Pancreas (tissue), 10 donors: ENCODE measurements around the gene LDAH. TPM values are rescaled to one million over a fixed set of nuclear protein-coding genes. Genes with fewer than 3 reads are reported as not detected.

ENCODE experiments used
- ATAC-seq, 4 donors: fragments of 200-7000 bp; cut with Tn5 transposase; one replicate each; pipeline versions ENCODE4 v1.8.0 to v1.9.1; 2020; ENCODE audit warnings: mild to moderate bottlenecking in 4 of 4, moderate library complexity in 4 of 4
- DNase-seq, 6 donors: peaks; one replicate each; pipeline ENCODE4 v3.0.0-alpha.2; 2020
- FAIRE-seq: peaks from 2 replicates; lab custom pipeline; 2012; peaks lifted over from hg19 to GRCh38; lab: Jason Lieb, UNC
- H3K27ac ChIP-seq, 4 donors: fragments of 200-600 bp; sonication (generic); 1 replicate in 3 of 4; 2 replicates in 1 of 4; pipeline versions ENCODE4 v1.5.0 to v1.8.0; 2020
- H3K27me3 ChIP-seq, 4 donors: fragments of 200-600 bp; one replicate each; pipeline ENCODE4 v1.8.0; 2021
- H3K36me3 ChIP-seq, 3 donors: fragments of 200-600 bp; sonication (generic) in 1 of 3; one replicate each; pipeline versions ENCODE4 v1.5.0 to v1.8.0; 2020 to 2021
- H3K4me1 ChIP-seq, 3 donors: fragments of 200-600 bp; one replicate each; pipeline ENCODE4 v1.8.0; 2021
- H3K4me3 ChIP-seq, 4 donors: fragments of 200-600 bp; sonication (generic) in 2 of 4; one replicate each; pipeline versions ENCODE4 v1.5.0 to v1.8.0; 2020 to 2021
- H3K9me3 ChIP-seq, 4 donors: fragments of 200-600 bp; one replicate each; pipeline ENCODE4 v1.8.0; 2021
- CTCF ChIP-seq, 4 donors: fragments of 200-600 bp; sonication (generic) in 3 of 4; IDR thresholded peaks; one replicate each; pipeline versions ENCODE4 v1.5.0 to v1.8.0; 2021; ENCODE audit warnings: antibody characterized with exemption in 4 of 4
- WGBS, 2 donors: extraction: QIAGEN DNeasy Blood & Tissue Kit; methylation state at CpG; one replicate each; pipeline ENCODE4 v1.1.7; 2013; 5-methylcytosine and 5-hydroxymethylcytosine counted together
- intact Hi-C, 3 donors: fragments of 100-400 bp; cut with DNase I; formaldehyde crosslinking; loops; one replicate each; pipeline versions ENCODE4 v1.11.1 to v1.14.2; 2022
- polyA plus RNA-seq, 2 donors: library from polyadenylated mRNA; stranded (reverse); fragments of 200-250 nt; gene quantifications; one replicate each; pipeline ENCODE4 v1.2.3, GENCODE V29; 2013
- total RNA-seq, 6 donors: library from RNA; stranded (reverse); fragmentation: NEBNext Ultra II Directional in 4 of 6; extraction: Animal tissue kit (Norgen Biotek cat#: 25700) in 4 of 6; gene quantifications; one replicate each; pipeline versions ENCODE4 v1.2.1 to v1.2.4, GENCODE V29; 2021 to 2023
- donor health status: healthy with polysubstance abuse.
- donor health status: DM: no; HTN: no; CAD: no; lungs with moderate emphysema.
- donor health status: DM: no; HTN: no; CAD: no.
- donor health status: control.
- donor health status: control.
- donor health status: Bipolar disorder and iron deficiency.
- donor health status: DM: yes; HTN: yes; CAD: no.
- donor health status: DM: no; HTN: no; CAD: no.
- donor health status: DM: no; HTN: no; CAD: no.
- donor health status: DM: yes; HTN: yes; CAD: no.

The LDAH gene
- total and polyA plus RNA-seq, 8 donors: 2.5 to 9.1 (median 5.4) TPM

GRCh38 chr2:20758997-20759396 is 63.9 kb downstream of the LDAH start:
- Histone ChIP-seq H3K36me3 (no peaks in the 10 kb centered on the region), H3K9me3 (no peaks in the 10 kb centered on the region), H3K27ac (no peak overlapping the region), H3K4me1 (no peaks in the 10 kb centered on the region), H3K4me3 (no peak overlapping the region), H3K27me3 (no peaks in the 10 kb centered on the region)
- FAIRE-seq (no peak), ATAC-seq (no peak), DNase-seq (no peak)
- WGBS, 2 donors: 96 to 98% methylated on average over 1 of the region's 1 CpG
- TF ChIP-seq CTCF (IDR thresholded peaks at IDR 0.05): no peak
- intact Hi-C loops: loop anchor here in 1 of 3 donors (10.0 kb wide), 1 partner anchor 94 kb away; the partner anchor contains the start of gene GDF7

- intact Hi-C loops: loop anchor here in 1 of 3 donors (10.0 kb wide), 1 partner anchor 93 kb away; the partner anchor contains the start of gene GDF7
- Histone ChIP-seq H3K27ac (no peak overlapping the region), H3K9me3 (no peaks in the 10 kb centered on the region), H3K4me3 (no peak overlapping the region), H3K36me3 (no peaks in the 10 kb centered on the region), H3K4me1 (no peaks in the 10 kb centered on the region), H3K27me3 (no peaks in the 10 kb centered on the region)
- FAIRE-seq (no peak), ATAC-seq (no peak), DNase-seq (no peak)
- 92 to 97% methylated on average over 1 of the region's 1 CpG for WGBS, 2 donors
- no peak for TF ChIP-seq CTCF (IDR thresholded peaks at IDR 0.05)
These were observed 65.4 kb downstream of the LDAH start for GRCh38 chr2:20757405-20758090.

- Histone ChIP-seq H3K4me3 (no peak overlapping the region), H3K4me1 (no peaks in the 10 kb centered on the region), H3K27ac (no peak overlapping the region), H3K27me3 (no peaks in the 10 kb centered on the region), H3K9me3 (no peaks in the 10 kb centered on the region), H3K36me3 (no peaks in the 10 kb centered on the region)
- FAIRE-seq: no peak
- no peak for DNase-seq
- intact Hi-C loops: loop anchor here in 1 of 3 donors (10.0 kb wide), 1 partner anchor 90 kb away; the partner anchor contains the start of gene GDF7
- no peak for ATAC-seq
- TF ChIP-seq CTCF (IDR thresholded peaks at IDR 0.05): no peak
These were observed 67.6 kb downstream of the LDAH start for GRCh38 chr2:20755132-20755800.

GRCh38 chr2:20752293-20752692 is 70.6 kb downstream of the LDAH start:
- no peaks in the 10 kb centered on the region for H3K27me3 ChIP-seq
- H3K27ac ChIP-seq: no peak overlapping the region
- no peaks in the 10 kb centered on the region for H3K9me3 ChIP-seq
- no peak for FAIRE-seq
- no peak for TF ChIP-seq CTCF (IDR thresholded peaks at IDR 0.05)
- WGBS, 2 donors: 97 to 99% methylated on average over 3 of the region's 3 CpGs
- no peak overlapping the region for H3K4me3 ChIP-seq
- H3K36me3 ChIP-seq: no peaks in the 10 kb centered on the region
- intact Hi-C loops: loop anchor here in 1 of 3 donors (10.0 kb wide), 1 partner anchor 87 kb away; the partner anchor contains the start of gene GDF7
- DNase-seq: no peak
- H3K4me1 ChIP-seq: peaks cover 0 to 4% (median 0%) of the 10 kb centered on the region in 3 donors
- no peak for ATAC-seq
